DOHH2 (cell line): ENCODE results near the gene CTCF.

ENCODE experiments used
- H3F3A ChIP-seq: fragments of 200-600 bp; sonication (generic), shearing (Covaris generic); 2 replicates; pipeline ENCODE4 v1.6.0; 2016; ENCODE audit warnings: antibody characterized with exemption, mild to moderate bottlenecking; ENCODE audit not compliant: control insufficient read depth, insufficient read depth
- H3K27ac ChIP-seq: fragments of 200-600 bp; sonication (generic); 2 replicates; pipeline ENCODE4 v1.5.1; 2014; ENCODE audit warnings: low read depth, mild to moderate bottlenecking, low read length, moderate library complexity
- H3K27me3 ChIP-seq: fragments of 200-600 bp; sonication (generic); 2 replicates; pipeline ENCODE4 v1.6.1; 2014; ENCODE audit warnings: mild to moderate bottlenecking, low read length, mixed read lengths; ENCODE audit not compliant: control insufficient read depth
- H3K36me3 ChIP-seq: fragments of 200-600 bp; sonication (generic); 2 replicates; pipeline ENCODE4 v1.6.1; 2014; ENCODE audit warnings: mild to moderate bottlenecking, low read length, moderate library complexity, mixed read lengths; ENCODE audit not compliant: control insufficient read depth
- H3K4me1 ChIP-seq: fragments of 200-600 bp; sonication (generic); 2 replicates; pipeline ENCODE4 v1.6.1; 2014; ENCODE audit warnings: mild to moderate bottlenecking, low read length, mixed read lengths; ENCODE audit not compliant: control insufficient read depth
- H3K4me2 ChIP-seq: fragments of 200-600 bp; sonication (generic); 2 replicates; pipeline ENCODE4 v1.6.0; 2014; ENCODE audit warnings: mild to moderate bottlenecking, low read length, moderate library complexity
- H3K4me3 ChIP-seq: fragments of 200-600 bp; sonication (generic); 2 replicates; pipeline ENCODE4 v1.5.1; 2014; ENCODE audit warnings: mild to moderate bottlenecking, low read length, mixed read lengths
- H3K79me2 ChIP-seq: fragments of 200-600 bp; sonication (generic); 2 replicates; pipeline ENCODE4 v1.6.1; 2014; ENCODE audit warnings: mild to moderate bottlenecking, low read length, mixed read lengths; ENCODE audit not compliant: control insufficient read depth
- H3K9me2 ChIP-seq: fragments of 200-600 bp; sonication (generic); replicated peaks from 2 replicates; pipeline ENCODE4 v1.6.1; 2014; ENCODE audit warnings: mild to moderate bottlenecking, low read length, mixed read lengths; ENCODE audit not compliant: control insufficient read depth
- H3K9me3 ChIP-seq: fragments of 200-600 bp; sonication (generic); 2 replicates; pipeline ENCODE4 v1.6.1; 2014; ENCODE audit warnings: antibody characterized with exemption, low read length, mixed read lengths; ENCODE audit not compliant: control insufficient read depth, insufficient read depth
- H4K20me1 ChIP-seq: fragments of 200-600 bp; sonication (generic); 2 replicates; pipeline ENCODE4 v1.6.0; 2014; ENCODE audit warnings: low read depth, mild to moderate bottlenecking, antibody characterized with exemption, low read length, moderate library complexity; ENCODE audit not compliant: control insufficient read depth, insufficient read depth
- CTCF ChIP-seq: fragments of 200-600 bp; sonication (generic); IDR thresholded peaks from one replicate; pipeline ENCODE4 v1.5.1; 2014; ENCODE audit warnings: antibody characterized with exemption, mild to moderate bottlenecking, low read depth, low read length; ENCODE audit not compliant: poor library complexity, severe bottlenecking
- EZH2phosphoT487 ChIP-seq: fragments of 200-600 bp; sonication (generic); IDR thresholded peaks from 2 replicates; pipeline ENCODE4 v1.6.1; 2017; ENCODE audit warnings: borderline replicate concordance, mild to moderate bottlenecking, antibody characterized with exemption, low read length, moderate library complexity, mixed read lengths

CTCF gene

GRCh38 chr16:67571981-67572431 lies 9.7 kb downstream of the CTCF start:
- H3K79me2 ChIP-seq: peaks cover 98% of the 10 kb centered on the region
- H3K4me1 ChIP-seq: peaks cover 6% of the 10 kb centered on the region
- peaks cover 46% of the 10 kb centered on the region for H3K36me3 ChIP-seq
- 0 out of 2 replicates have a peak, but pooled peaks cover 2% of the 10 kb centered on the region for H3F3A ChIP-seq
- no peak for TF ChIP-seq CTCF
- TF ChIP-seq EZH2phosphoT487: no peak
- no peak overlapping the region for H3K4me3 ChIP-seq
- H3K27me3 ChIP-seq: no peaks in the 10 kb centered on the region
- no peaks in the 10 kb centered on the region for H4K20me1 ChIP-seq
- no peak overlapping the region for H3K4me2 ChIP-seq
- no peaks in the 10 kb centered on the region for H3K9me2 ChIP-seq
- no peak overlapping the region for H3K27ac ChIP-seq
- H3K9me3 ChIP-seq: no peaks in the 10 kb centered on the region

- Histone ChIP-seq H3K4me1 (no peaks in the 10 kb centered on the region), H3K27ac (no peak overlapping the region), H3K9me2 (no peaks in the 10 kb centered on the region), H3K9me3 (no peaks in the 10 kb centered on the region), H3K4me2 (no peak overlapping the region), H3F3A (peaks cover 2% of the 10 kb centered on the region; the same call in 1 of the 2 replicates), H3K4me3 (no peak overlapping the region), H3K27me3 (no peaks in the 10 kb centered on the region), H3K36me3 (peaks cover 43% of the 10 kb centered on the region), H3K79me2 (peaks cover 55% of the 10 kb centered on the region), H4K20me1 (0 out of 2 replicates have a peak, but pooled peaks cover 3% of the 10 kb centered on the region)
- TF ChIP-seq CTCF (no peak), EZH2phosphoT487 (no peak)
Observed at GRCh38 chr16:67579686-67580085, 17.4 kb downstream of the CTCF start.

- Histone ChIP-seq H3K79me2 (peaks cover 50% of the 10 kb centered on the region), H3K4me1 (no peaks in the 10 kb centered on the region), H3K9me2 (no peaks in the 10 kb centered on the region), H3F3A (peaks cover 2% of the 10 kb centered on the region; the same call in 1 of the 2 replicates), H3K4me3 (no peak overlapping the region), H3K9me3 (no peaks in the 10 kb centered on the region), H3K36me3 (peaks cover 41% of the 10 kb centered on the region), H3K4me2 (no peak overlapping the region), H3K27me3 (no peaks in the 10 kb centered on the region), H3K27ac (no peak overlapping the region), H4K20me1 (0 out of 2 replicates have a peak, but pooled peaks cover 3% of the 10 kb centered on the region)
- no peak for TF ChIP-seq CTCF
- TF ChIP-seq EZH2phosphoT487: no peak
Observed at GRCh38 chr16:67580202-67580601, 17.9 kb downstream of the CTCF start.

GRCh38 chr16:67593288-67593687 lies 31.0 kb downstream of the CTCF start:
- H3K27ac ChIP-seq: no peak overlapping the region
- H3K9me3 ChIP-seq: no peaks in the 10 kb centered on the region
- no peak overlapping the region for H3K4me2 ChIP-seq
- no peaks in the 10 kb centered on the region for H4K20me1 ChIP-seq
- no peak overlapping the region for H3K4me3 ChIP-seq
- H3K36me3 ChIP-seq: peaks cover 47% of the 10 kb centered on the region
- no peaks in the 10 kb centered on the region for H3K27me3 ChIP-seq
- H3K79me2 ChIP-seq: peaks cover 52% of the 10 kb centered on the region
- TF ChIP-seq EZH2phosphoT487 (no peak), CTCF (no peak)
- no peaks in the 10 kb centered on the region for H3F3A ChIP-seq
- H3K4me1 ChIP-seq: no peaks in the 10 kb centered on the region
- no peaks in the 10 kb centered on the region for H3K9me2 ChIP-seq
